IPS-18a (cell line): ENCODE measurements around the gene PPP1R15A.
"Not testable (repeated sequence)": the region's sequence is repeated elsewhere in the genome, so short reads cannot be mapped to it uniquely, and the experiment has no call there.

Experiments
- H3K27ac ChIP-seq: one replicate; pipeline ENCODE4 v1.5.1; 2013; ENCODE audit warnings: low read length
- H3K27me3 ChIP-seq: one replicate; pipeline ENCODE4 v1.6.1; 2013; ENCODE audit warnings: mild to moderate bottlenecking, low read length; ENCODE audit not compliant: control insufficient read depth, insufficient read depth
- H3K36me3 ChIP-seq: one replicate; pipeline ENCODE4 v1.6.1; 2013; ENCODE audit warnings: low read depth, low read length; ENCODE audit not compliant: control insufficient read depth
- H3K4me1 ChIP-seq: one replicate; pipeline ENCODE4 v1.6.1; 2013; ENCODE audit warnings: low read depth, low read length; ENCODE audit not compliant: control insufficient read depth
- H3K4me3 ChIP-seq: one replicate; pipeline ENCODE4 v1.5.1; 2013; ENCODE audit warnings: low read length
- H3K9ac ChIP-seq: one replicate; pipeline ENCODE4 v1.6.1; 2013; ENCODE audit warnings: mild to moderate bottlenecking, low read length, moderate library complexity
- H3K9me3 ChIP-seq: one replicate; pipeline ENCODE4 v1.6.1; 2013; ENCODE audit warnings: low read depth, low read length; ENCODE audit not compliant: control insufficient read depth

Gene PPP1R15A

DNA sequence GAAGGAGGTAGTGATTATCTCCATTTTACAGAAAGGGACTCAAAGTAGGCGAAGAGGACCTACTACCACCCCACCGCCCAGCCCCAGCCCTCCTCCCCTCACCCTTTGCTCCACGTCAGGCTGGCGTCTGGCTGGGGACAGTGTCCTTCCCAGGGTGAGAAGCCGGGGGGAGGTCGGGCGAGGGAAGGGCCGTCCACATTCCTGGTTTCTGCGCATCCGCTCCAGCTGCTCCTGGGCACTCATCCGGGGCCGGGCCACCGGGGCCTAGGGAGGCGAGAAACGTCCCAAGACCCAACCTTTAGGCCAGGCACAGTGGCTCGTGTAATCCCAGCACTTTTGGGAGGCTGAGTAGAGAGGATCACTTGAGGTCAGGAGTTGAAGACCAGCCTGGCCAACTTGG, 31.2 kb upstream of the PPP1R15A start:
- Histone ChIP-seq H3K9me3 (no peaks in the 10 kb centered on the region), H3K4me1 (no peaks in the 10 kb centered on the region), H3K27me3 (no peaks in the 10 kb centered on the region), H3K4me3 (no peak overlapping the region), H3K9ac (no peak overlapping the region), H3K36me3 (no peaks in the 10 kb centered on the region), H3K27ac (no peak overlapping the region)

- no peaks in the 10 kb centered on the region for H3K27me3 ChIP-seq
- no peak overlapping the region for H3K9ac ChIP-seq
- H3K4me1 ChIP-seq: no peaks in the 10 kb centered on the region
Measured at GRCh38 chr19:48841571-48841970, 30.6 kb upstream of the PPP1R15A start.

DNA sequence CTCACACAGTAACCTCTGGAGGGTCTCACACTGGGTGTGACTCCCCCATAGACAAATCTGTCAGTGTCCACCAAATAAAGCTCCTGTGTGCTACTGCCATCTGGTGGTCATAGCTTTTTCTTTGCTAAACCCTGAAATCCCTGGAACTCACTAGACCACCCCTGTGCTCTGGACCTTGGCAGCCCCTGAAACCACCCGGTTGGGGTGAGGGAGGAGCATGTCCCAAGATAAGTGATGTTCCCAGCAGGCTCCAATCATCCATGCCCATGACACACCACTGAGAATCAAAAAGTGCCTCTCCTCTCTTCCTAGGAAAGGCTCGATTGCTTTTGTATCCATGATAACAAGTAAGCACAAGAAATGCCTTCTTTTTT, 29.4 kb upstream of the PPP1R15A start:
- Histone ChIP-seq H3K4me1 (no peaks in the 10 kb centered on the region), H3K36me3 (no peaks in the 10 kb centered on the region), H3K27me3 (no peaks in the 10 kb centered on the region), H3K4me3 (no peak overlapping the region), H3K9ac (no peak overlapping the region), H3K27ac (no peak overlapping the region), H3K9me3 (no peaks in the 10 kb centered on the region)

More at GRCh38 chr19:48841571-48841970, 30.6 kb upstream of the PPP1R15A start:
- Histone ChIP-seq H3K9me3 (no peaks in the 10 kb centered on the region), H3K36me3 (no peaks in the 10 kb centered on the region), H3K27ac (no peak overlapping the region), H3K4me3 (no peak overlapping the region)

DNA sequence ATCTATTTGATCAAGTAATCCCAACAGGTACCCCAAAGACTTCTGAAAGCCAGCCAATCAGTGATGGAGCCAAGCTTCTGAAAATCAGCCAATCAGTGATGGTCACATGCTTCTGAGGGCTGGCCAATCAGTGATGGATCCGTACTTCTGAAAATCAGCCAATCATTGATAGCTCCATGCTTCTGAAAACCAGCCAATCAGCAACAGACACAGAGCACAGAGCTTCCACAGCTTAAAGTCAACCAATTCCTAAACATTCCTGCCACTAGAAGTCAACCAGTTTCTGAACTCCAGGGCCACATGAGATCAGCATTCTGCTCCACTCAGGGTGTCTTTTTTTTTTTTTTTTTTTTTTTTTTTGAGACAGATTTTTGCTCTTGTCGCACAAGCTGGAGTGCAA, 27.7 kb upstream of the PPP1R15A start:
- Histone ChIP-seq H3K4me1 (no peaks in the 10 kb centered on the region), H3K27me3 (no peaks in the 10 kb centered on the region), H3K9me3 (no peaks in the 10 kb centered on the region), H3K27ac (no peak overlapping the region), H3K9ac (no peak overlapping the region), H3K4me3 (no peak overlapping the region), H3K36me3 (no peaks in the 10 kb centered on the region)

- no peak overlapping the region for H3K4me3 ChIP-seq
- no peaks in the 10 kb centered on the region for H3K9me3 ChIP-seq
- H3K27ac ChIP-seq: no peak overlapping the region
- H3K36me3 ChIP-seq: no peaks in the 10 kb centered on the region
- H3K27me3 ChIP-seq: no peaks in the 10 kb centered on the region
- no peaks in the 10 kb centered on the region for H3K4me1 ChIP-seq
- H3K9ac ChIP-seq: no peak overlapping the region
Measured at GRCh38 chr19:48845384-48845783, 26.8 kb upstream of the PPP1R15A start.

- H3K27ac ChIP-seq, H3K27me3 ChIP-seq, H3K4me3 ChIP-seq, H3K9ac ChIP-seq, H3K9me3 ChIP-seq, H3K36me3 ChIP-seq, H3K4me1 ChIP-seq: not testable (repeated sequence)
Measured at GRCh38 chr19:48846659-48847058, 25.6 kb upstream of the PPP1R15A start.

- peaks cover 3% of the 10 kb centered on the region for H3K36me3 ChIP-seq
- no peak overlapping the region for H3K4me3 ChIP-seq
Measured at GRCh38 chr19:48852292-48852691, 19.9 kb upstream of the PPP1R15A start.

GRCh38 chr19:48853483-48853882, 18.7 kb upstream of the PPP1R15A start:
- Histone ChIP-seq H3K27me3 (no peaks in the 10 kb centered on the region), H3K4me3 (no peak overlapping the region), H3K9me3 (no peaks in the 10 kb centered on the region), H3K9ac (no peak overlapping the region), H3K4me1 (no peaks in the 10 kb centered on the region), H3K36me3 (peaks cover 3% of the 10 kb centered on the region), H3K27ac (no peak overlapping the region)

More at GRCh38 chr19:48852292-48852691, 19.9 kb upstream of the PPP1R15A start:
- H3K27ac ChIP-seq: no peak overlapping the region
- no peak overlapping the region for H3K9ac ChIP-seq
- no peaks in the 10 kb centered on the region for H3K27me3 ChIP-seq
- no peaks in the 10 kb centered on the region for H3K4me1 ChIP-seq
- no peaks in the 10 kb centered on the region for H3K9me3 ChIP-seq

- H3K27ac ChIP-seq: no peak overlapping the region
- H3K9ac ChIP-seq: no peak overlapping the region
- no peak overlapping the region for H3K4me3 ChIP-seq
- no peaks in the 10 kb centered on the region for H3K4me1 ChIP-seq
- no peaks in the 10 kb centered on the region for H3K9me3 ChIP-seq
- H3K36me3 ChIP-seq: peaks cover 3% of the 10 kb centered on the region
- H3K27me3 ChIP-seq: no peaks in the 10 kb centered on the region
Measured at GRCh38 chr19:48854103-48854502, 18.1 kb upstream of the PPP1R15A start.

DNA sequence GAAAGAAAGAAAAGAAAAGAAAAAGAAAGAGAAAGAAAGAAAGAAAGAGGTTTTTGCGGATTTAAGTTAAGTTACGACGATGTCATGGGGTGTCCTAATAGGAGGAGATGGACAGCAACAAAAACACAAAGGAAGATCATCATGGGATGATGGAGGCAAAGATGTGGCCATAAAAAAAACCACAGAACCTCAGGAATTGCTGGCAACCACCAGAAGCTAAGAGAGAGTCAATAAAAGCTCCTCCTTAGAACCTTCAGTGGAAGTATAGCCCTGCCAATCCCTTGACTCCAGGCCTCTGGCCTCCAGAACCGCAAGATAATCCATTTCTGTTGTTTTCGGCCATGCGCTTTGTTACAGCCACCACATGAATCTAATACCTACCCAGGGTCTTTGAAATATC, 15.3 kb upstream of the PPP1R15A start:
- Histone ChIP-seq H3K9ac (no peak overlapping the region), H3K4me1 (no peaks in the 10 kb centered on the region), H3K4me3 (no peak overlapping the region), H3K27ac (no peak overlapping the region), H3K9me3 (no peaks in the 10 kb centered on the region), H3K36me3 (peaks cover 3% of the 10 kb centered on the region), H3K27me3 (no peaks in the 10 kb centered on the region)

DNA sequence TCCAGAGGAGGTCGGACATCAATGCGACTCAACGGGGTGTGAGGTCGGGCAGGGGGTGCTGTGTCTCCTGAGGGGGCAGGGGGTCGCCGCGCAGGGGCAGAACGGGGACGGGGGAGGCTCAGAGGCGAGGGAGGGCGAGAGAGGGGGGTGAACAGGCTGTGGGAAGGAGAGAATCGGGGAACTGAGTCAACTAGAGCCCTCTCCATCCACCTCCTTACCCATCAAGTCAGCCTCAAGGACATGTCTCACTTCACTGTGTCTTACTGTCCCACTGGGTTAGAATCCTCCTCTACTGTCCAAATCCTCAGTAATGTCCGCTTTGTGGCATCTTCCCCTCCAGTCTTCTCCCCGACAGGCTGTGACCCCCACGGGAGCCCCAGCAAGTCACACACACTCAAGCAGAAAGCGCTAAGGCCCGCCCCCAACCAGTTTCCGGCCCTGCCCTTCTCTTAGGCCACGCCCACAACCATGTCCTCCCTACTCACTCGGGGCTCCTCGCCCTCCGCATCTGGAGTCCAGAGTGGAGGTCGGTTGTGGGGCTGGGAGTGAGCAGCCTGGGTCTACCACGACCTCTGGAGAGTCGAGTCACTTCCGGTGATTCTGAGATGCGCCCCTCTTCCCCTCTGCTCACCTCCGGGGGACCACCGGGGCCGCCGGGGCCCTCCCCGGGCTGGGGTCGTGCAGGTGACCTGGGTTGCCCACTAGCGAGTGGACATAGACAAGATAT, 13.1 kb upstream of the PPP1R15A start:
- no peaks in the 10 kb centered on the region for H3K36me3 ChIP-seq
- H3K9me3 ChIP-seq: no peaks in the 10 kb centered on the region
- H3K9ac ChIP-seq: no peak overlapping the region
- no peak overlapping the region for H3K4me3 ChIP-seq
- H3K27ac ChIP-seq: no peak overlapping the region
- no peaks in the 10 kb centered on the region for H3K27me3 ChIP-seq
- no peaks in the 10 kb centered on the region for H3K4me1 ChIP-seq
